HG03103 (cell line): Measurements from ENCODE around the gene GPR55.

Source experiments
- ATAC-seq: cut with Tn5 transposase; IDR thresholded peaks from one replicate; pipeline ENCODE4 v1.9.1; 2021; ENCODE audit warnings: low read depth; ENCODE audit not compliant: unreplicated experiment

Gene GPR55

GRCh38 chr2:230952226-230952956, 27.3 kb upstream of the GPR55 start:
- no peak for ATAC-seq

- ATAC-seq = no peak
Observed at GRCh38 chr2:230951396-230951795, 26.4 kb upstream of the GPR55 start.

GRCh38 chr2:230950874-230951339, 25.9 kb upstream of the GPR55 start:
- no peak for ATAC-seq

- peak; percentile 56 for ATAC-seq
Observed at GRCh38 chr2:230949966-230950873, 25.2 kb upstream of the GPR55 start.

- no peak for ATAC-seq
Observed at GRCh38 chr2:230947908-230948365, 22.9 kb upstream of the GPR55 start.

- ATAC-seq = no peak
Observed at GRCh38 chr2:230947235-230947576, 22.2 kb upstream of the GPR55 start.

GRCh38 chr2:230946429-230947234, 21.6 kb upstream of the GPR55 start:
- no peak for ATAC-seq

GRCh38 chr2:230944757-230945372, 19.8 kb upstream of the GPR55 start:
- ATAC-seq = no peak

- peak; percentile 38 for ATAC-seq
Observed at GRCh38 chr2:230944123-230944653, 19.1 kb upstream of the GPR55 start.

GRCh38 chr2:230942920-230943896, 18.2 kb upstream of the GPR55 start:
- ATAC-seq = peak; percentile 74

GRCh38 chr2:230942371-230942770, 17.3 kb upstream of the GPR55 start:
- ATAC-seq = no peak

GRCh38 chr2:230941202-230942180, 16.4 kb upstream of the GPR55 start:
- no peak for ATAC-seq

GRCh38 chr2:230940471-230940815, 15.4 kb upstream of the GPR55 start:
- ATAC-seq = no peak

GRCh38 chr2:230939691-230940470, 14.8 kb upstream of the GPR55 start:
- no peak for ATAC-seq

GRCh38 chr2:230939066-230939591, 14.1 kb upstream of the GPR55 start:
- no peak for ATAC-seq

- ATAC-seq = no peak
Observed at GRCh38 chr2:230938516-230939065, 13.5 kb upstream of the GPR55 start.

- no peak for ATAC-seq
Observed at GRCh38 chr2:230938098-230938497, 13.1 kb upstream of the GPR55 start.
